K562 (cell line): ENCODE measurements around the gene VDR. TPM values are rescaled to one million over a fixed set of nuclear protein-coding genes. Genes with fewer than 3 reads are reported as not detected.
A peak's percentile ranks its signal among the peaks of the same experiment; 100 is the strongest.

Experiments used
- BRD9 ChIP-seq: fragments of 450-650 bp; IDR thresholded peaks from 2 replicates; pipeline ENCODE4 v1.6.1; 2018; ENCODE audit warnings: low read depth; ENCODE audit not compliant: partially characterized antibody
- CREM ChIP-seq: IDR thresholded peaks from 2 replicates; pipeline ENCODE4 v1.6.1; 2014; ENCODE audit warnings: antibody characterized with exemption, low read depth
- KDM2B ChIP-seq: fragments of 250-450 bp; sonication (Bioruptor Pico); IDR thresholded peaks from 2 replicates; pipeline ENCODE4 v1.8.0; 2021; ENCODE audit warnings: mild to moderate bottlenecking, moderate library complexity
- LARP7 ChIP-seq: fragments of 450-650 bp; IDR thresholded peaks from 2 replicates; pipeline ENCODE4 v1.6.1; 2016
- MTA3 ChIP-seq: fragments of 450-650 bp; formaldehyde crosslinking; IDR thresholded peaks from 2 replicates; pipeline ENCODE4 v1.6.1; 2017; ENCODE audit warnings: mild to moderate bottlenecking, borderline replicate concordance
- RB1 ChIP-seq: fragments of 450-650 bp; IDR thresholded peaks from 2 replicates; pipeline ENCODE4 v1.6.1; 2017; ENCODE audit warnings: low read depth, mild to moderate bottlenecking
- SP2 ChIP-seq: IDR thresholded peaks from 2 replicates; pipeline ENCODE4 v1.6.1; 2011; ENCODE audit warnings: mild to moderate bottlenecking, low read depth, low read length, moderate library complexity; ENCODE audit not compliant: poor library complexity, severe bottlenecking; ENCODE audit errors: extremely low read depth
- WHSC1 ChIP-seq: IDR thresholded peaks from one replicate; pipeline ENCODE4 v1.6.1; 2012; ENCODE audit warnings: low read length, control low read depth, inconsistent platforms
- ZNF75A ChIP-seq: fragments of 450-650 bp; formaldehyde crosslinking; IDR thresholded peaks from 2 replicates; pipeline ENCODE4 v1.4.0; 2020; ENCODE audit warnings: mild to moderate bottlenecking
- ZNF780A ChIP-seq: fragments of 250-450 bp; sonication (Bioruptor Pico); IDR thresholded peaks from 2 replicates; pipeline ENCODE4 v1.5.0; 2021; ENCODE audit warnings: mild to moderate bottlenecking
- polyA plus RNA-seq, 8 experiments: library from polyadenylated mRNA; depleted of rRNA in 4 of 8; stranded (reverse) in 5 of 8; unstranded in 3 of 8; fragments of >200 nt; fragmentation: Nextera tagmentation in 2 of 8; fragmentation: Illumina TruSeq in 1 of 8; extraction: Ambion mirVana in 2 of 8; extraction: Trizol in 1 of 8; gene quantifications; 2 replicates each; pipeline versions ENCODE4 v1.2.1 to v1.2.3, GENCODE V29; 2011 to 2014; ENCODE audit warnings: inconsistent platforms in 1 of 8, missing spikeins in 1 of 8
- total RNA-seq, 7 experiments: library from RNA; depleted of rRNA in 6 of 7; stranded (reverse); fragments of >200 nt in 6 of 7; fragmentation: Illumina TruSeq in 2 of 7; extraction: Trizol in 2 of 7; gene quantifications; 2 replicates each; pipeline versions ENCODE4 v1.2.1 to v1.2.3, GENCODE V29; 2011 to 2021; ENCODE audit warnings: low replicate concordance in 1 of 7
- TF ChIP-seq, protein P1 (sequence below), 3 experiments: fragments of 200-800 bp in 1 of 3; fragments of 250-450 bp in 1 of 3; fragments of 450-650 bp in 1 of 3; sonication (Bioruptor Pico) in 1 of 3; sonication (Bioruptor generic) in 1 of 3; formaldehyde crosslinking in 1 of 3; IDR thresholded peaks; 2 replicates each; pipeline versions ENCODE4 v1.6.1 to v1.8.0; 2016 to 2022; ENCODE audit warnings: mild to moderate bottlenecking in 2 of 3, missing genetic modification characterization in 2 of 3, missing compliant biosample characterization in 1 of 3, moderate library complexity in 1 of 3
- TF ChIP-seq, protein P2 (sequence below): fragments of 250-450 bp; sonication (Bioruptor Pico); IDR thresholded peaks from 2 replicates; pipeline ENCODE4 v1.9.0; 2021; ENCODE audit warnings: mild to moderate bottlenecking
- TF ChIP-seq, protein P3 (sequence below): fragments of 450-650 bp; IDR thresholded peaks from 2 replicates; pipeline ENCODE4 v1.6.1; 2018; ENCODE audit not compliant: partially characterized antibody

VDR gene
- total and polyA plus RNA-seq, 9 of the 15 experiments (the other 6 are each of a cell fraction or from before 2014, with no cell fraction given): 0.61 to 4.8 (median 2.0) TPM

DNA sequence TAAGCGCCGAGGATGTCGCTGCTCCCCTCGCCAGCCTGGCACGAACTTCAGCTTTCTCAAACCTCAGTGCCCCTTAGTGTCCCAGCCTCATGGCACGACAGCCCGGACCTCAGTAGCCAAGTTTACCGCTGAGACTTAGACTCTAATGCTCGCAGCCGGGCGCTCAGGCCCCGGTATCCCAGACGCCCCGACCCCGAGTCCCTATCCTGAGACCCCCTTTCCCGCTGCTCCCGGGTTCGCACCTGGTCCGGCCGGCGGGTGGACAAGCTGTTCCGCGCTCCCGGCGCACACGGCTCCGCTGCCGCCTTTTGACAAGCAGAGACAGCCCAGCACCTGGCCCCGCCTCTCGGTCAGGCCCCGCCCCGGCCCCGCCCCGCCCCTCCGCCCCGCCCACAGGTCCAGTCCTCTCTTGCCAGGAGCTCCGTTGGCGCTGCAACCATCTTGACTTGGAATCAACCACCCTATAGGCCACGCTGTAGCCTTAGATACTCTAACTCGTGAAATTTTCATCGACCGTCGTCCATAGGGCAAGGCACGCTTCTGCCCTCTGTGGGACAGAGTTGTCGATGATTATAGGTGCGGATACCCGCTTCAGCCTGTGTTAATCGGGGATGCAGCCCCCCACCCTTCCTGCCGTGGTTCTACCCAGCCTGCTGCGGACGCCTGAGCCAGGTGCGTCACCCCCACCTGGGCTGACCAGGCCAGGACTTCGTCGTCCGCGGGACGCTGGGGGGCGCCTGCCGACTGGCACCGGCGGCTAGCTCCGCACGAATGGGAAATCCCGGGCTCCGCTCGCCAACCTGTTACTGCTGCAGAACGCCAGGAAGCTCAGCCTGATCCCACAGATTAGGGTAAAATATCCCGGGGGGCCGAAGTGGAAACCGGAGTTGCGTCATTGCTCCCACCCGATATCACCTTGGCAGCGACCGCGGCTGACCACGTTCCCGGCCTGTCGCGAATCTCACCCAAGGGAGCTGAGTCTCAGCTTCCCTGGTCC is at the start of gene VDR (continued):
- TF ChIP-seq, protein P1, sequence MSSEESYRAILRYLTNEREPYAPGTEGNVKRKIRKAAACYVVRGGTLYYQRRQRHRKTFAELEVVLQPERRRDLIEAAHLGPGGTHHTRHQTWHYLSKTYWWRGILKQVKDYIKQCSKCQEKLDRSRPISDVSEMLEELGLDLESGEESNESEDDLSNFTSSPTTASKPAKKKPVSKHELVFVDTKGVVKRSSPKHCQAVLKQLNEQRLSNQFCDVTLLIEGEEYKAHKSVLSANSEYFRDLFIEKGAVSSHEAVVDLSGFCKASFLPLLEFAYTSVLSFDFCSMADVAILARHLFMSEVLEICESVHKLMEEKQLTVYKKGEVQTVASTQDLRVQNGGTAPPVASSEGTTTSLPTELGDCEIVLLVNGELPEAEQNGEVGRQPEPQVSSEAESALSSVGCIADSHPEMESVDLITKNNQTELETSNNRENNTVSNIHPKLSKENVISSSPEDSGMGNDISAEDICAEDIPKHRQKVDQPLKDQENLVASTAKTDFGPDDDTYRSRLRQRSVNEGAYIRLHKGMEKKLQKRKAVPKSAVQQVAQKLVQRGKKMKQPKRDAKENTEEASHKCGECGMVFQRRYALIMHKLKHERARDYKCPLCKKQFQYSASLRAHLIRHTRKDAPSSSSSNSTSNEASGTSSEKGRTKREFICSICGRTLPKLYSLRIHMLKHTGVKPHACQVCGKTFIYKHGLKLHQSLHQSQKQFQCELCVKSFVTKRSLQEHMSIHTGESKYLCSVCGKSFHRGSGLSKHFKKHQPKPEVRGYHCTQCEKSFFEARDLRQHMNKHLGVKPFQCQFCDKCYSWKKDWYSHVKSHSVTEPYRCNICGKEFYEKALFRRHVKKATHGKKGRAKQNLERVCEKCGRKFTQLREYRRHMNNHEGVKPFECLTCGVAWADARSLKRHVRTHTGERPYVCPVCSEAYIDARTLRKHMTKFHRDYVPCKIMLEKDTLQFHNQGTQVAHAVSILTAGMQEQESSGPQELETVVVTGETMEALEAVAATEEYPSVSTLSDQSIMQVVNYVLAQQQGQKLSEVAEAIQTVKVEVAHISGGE (CRISPR knock-in tag; IDR thresholded peaks at IDR 0.05): no peak
- no peak for TF ChIP-seq BRD9
- TF ChIP-seq RB1: peak; percentile 27; the same call in 1 of the 2 replicates
- no peak for TF ChIP-seq SP2
- TF ChIP-seq MTA3: peak; percentile 43; the same call in 1 of the 2 replicates
- TF ChIP-seq ZNF75A: no peak
- no peak for TF ChIP-seq LARP7
- TF ChIP-seq KDM2B (CRISPR knock-in tag): peak; percentile 60; the same call in 1 of the 2 replicates
- TF ChIP-seq CREM: no peak
- TF ChIP-seq, protein P2, sequence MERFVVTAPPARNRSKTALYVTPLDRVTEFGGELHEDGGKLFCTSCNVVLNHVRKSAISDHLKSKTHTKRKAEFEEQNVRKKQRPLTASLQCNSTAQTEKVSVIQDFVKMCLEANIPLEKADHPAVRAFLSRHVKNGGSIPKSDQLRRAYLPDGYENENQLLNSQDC: no peak
- TF ChIP-seq, protein P3, sequence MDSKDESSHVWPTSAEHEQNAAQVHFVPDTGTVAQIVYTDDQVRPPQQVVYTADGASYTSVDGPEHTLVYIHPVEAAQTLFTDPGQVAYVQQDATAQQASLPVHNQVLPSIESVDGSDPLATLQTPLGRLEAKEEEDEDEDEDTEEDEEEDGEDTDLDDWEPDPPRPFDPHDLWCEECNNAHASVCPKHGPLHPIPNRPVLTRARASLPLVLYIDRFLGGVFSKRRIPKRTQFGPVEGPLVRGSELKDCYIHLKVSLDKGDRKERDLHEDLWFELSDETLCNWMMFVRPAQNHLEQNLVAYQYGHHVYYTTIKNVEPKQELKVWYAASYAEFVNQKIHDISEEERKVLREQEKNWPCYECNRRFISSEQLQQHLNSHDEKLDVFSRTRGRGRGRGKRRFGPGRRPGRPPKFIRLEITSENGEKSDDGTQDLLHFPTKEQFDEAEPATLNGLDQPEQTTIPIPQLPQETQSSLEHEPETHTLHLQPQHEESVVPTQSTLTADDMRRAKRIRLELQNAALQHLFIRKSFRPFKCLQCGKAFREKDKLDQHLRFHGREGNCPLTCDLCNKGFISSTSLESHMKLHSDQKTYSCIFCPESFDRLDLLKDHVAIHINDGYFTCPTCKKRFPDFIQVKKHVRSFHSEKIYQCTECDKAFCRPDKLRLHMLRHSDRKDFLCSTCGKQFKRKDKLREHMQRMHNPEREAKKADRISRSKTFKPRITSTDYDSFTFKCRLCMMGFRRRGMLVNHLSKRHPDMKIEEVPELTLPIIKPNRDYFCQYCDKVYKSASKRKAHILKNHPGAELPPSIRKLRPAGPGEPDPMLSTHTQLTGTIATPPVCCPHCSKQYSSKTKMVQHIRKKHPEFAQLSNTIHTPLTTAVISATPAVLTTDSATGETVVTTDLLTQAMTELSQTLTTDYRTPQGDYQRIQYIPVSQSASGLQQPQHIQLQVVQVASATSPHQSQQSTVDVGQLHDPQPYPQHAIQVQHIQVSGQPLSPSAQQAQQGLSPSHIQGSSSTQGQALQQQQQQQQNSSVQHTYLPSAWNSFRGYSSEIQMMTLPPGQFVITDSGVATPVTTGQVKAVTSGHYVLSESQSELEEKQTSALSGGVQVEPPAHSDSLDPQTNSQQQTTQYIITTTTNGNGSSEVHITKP: peak; percentile 91
- no peak for TF ChIP-seq ZNF780A (CRISPR knock-in tag)
- no peak for TF ChIP-seq WHSC1
